ENCODE measurements around the gene INHA.

INHA gene

GRCh38 chr2:219553463-219553963 lies 18.6 kb upstream of the INHA start:
- H3K27ac ChIP-seq (ENCODE audit: low read length): no peak overlapping the region
- H3K27me3 ChIP-seq (ENCODE audit: control insufficient read depth, insufficient read depth, low read length): peaks cover 27% of the 10 kb centered on the region
- no peaks in the 10 kb centered on the region for H3K36me3 ChIP-seq (ENCODE audit: control insufficient read depth, low read depth, low read length)
- peak overlapping the region; percentile 82 for H3K4me3 ChIP-seq (ENCODE audit: low read length)
- no peaks in the 10 kb centered on the region for H3K9me3 ChIP-seq (ENCODE audit: control insufficient read depth, low read depth, low read length)
- H3K9ac ChIP-seq (ENCODE audit: low read length): no peak overlapping the region
- peaks cover 9% of the 10 kb centered on the region for H3K4me1 ChIP-seq (ENCODE audit: control insufficient read depth, low read depth, low read length)

DNA sequence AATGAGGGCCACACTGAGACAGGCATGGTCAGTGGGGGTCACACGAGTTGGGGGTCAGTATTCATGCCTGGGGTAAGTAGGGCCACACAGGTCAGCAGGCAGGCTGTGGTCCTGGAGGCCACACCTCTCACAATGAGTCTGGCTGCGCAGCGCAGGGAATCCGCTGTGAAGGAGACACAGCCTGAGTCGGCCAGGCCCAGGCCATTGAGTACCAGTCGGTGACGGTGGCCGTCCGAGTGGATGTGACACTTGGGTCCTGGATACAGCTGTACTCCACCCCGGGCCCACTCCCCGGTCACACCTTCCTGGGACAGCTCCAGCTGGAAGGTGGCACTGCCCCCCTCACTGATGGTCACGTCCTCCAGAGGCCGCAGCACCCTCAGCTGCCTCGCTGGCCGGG lies 17.8 kb upstream of the INHA start:
- H3K27me3 ChIP-seq (ENCODE audit: control insufficient read depth, insufficient read depth, low read length): peaks cover 27% of the 10 kb centered on the region
- H3K9ac ChIP-seq (ENCODE audit: low read length): no peak overlapping the region
- no peak overlapping the region for H3K27ac ChIP-seq (ENCODE audit: low read length)
- H3K9me3 ChIP-seq (ENCODE audit: control insufficient read depth, low read depth, low read length): no peaks in the 10 kb centered on the region
- H3K4me1 ChIP-seq (ENCODE audit: control insufficient read depth, low read depth, low read length): peaks cover 9% of the 10 kb centered on the region
- no peaks in the 10 kb centered on the region for H3K36me3 ChIP-seq (ENCODE audit: control insufficient read depth, low read depth, low read length)
- H3K4me3 ChIP-seq (ENCODE audit: low read length): no peak overlapping the region

GRCh38 chr2:219555956-219556355 lies 16.2 kb upstream of the INHA start:
- no peak overlapping the region for H3K9ac ChIP-seq (ENCODE audit: low read length)
- no peak overlapping the region for H3K4me3 ChIP-seq (ENCODE audit: low read length)
- peaks cover 16% of the 10 kb centered on the region for H3K4me1 ChIP-seq (ENCODE audit: control insufficient read depth, low read depth, low read length)
- no peak overlapping the region for H3K27ac ChIP-seq (ENCODE audit: low read length)
- no peaks in the 10 kb centered on the region for H3K9me3 ChIP-seq (ENCODE audit: control insufficient read depth, low read depth, low read length)
- no peaks in the 10 kb centered on the region for H3K36me3 ChIP-seq (ENCODE audit: control insufficient read depth, low read depth, low read length)
- H3K27me3 ChIP-seq (ENCODE audit: control insufficient read depth, insufficient read depth, low read length): peaks cover 20% of the 10 kb centered on the region

GRCh38 chr2:219556413-219556812 lies 15.7 kb upstream of the INHA start:
- no peak overlapping the region for H3K27ac ChIP-seq (ENCODE audit: low read length)
- no peaks in the 10 kb centered on the region for H3K36me3 ChIP-seq (ENCODE audit: control insufficient read depth, low read depth, low read length)
- no peaks in the 10 kb centered on the region for H3K9me3 ChIP-seq (ENCODE audit: control insufficient read depth, low read depth, low read length)
- H3K27me3 ChIP-seq (ENCODE audit: control insufficient read depth, insufficient read depth, low read length): peaks cover 16% of the 10 kb centered on the region
- no peak overlapping the region for H3K9ac ChIP-seq (ENCODE audit: low read length)
- peaks cover 17% of the 10 kb centered on the region for H3K4me1 ChIP-seq (ENCODE audit: control insufficient read depth, low read depth, low read length)
- no peak overlapping the region for H3K4me3 ChIP-seq (ENCODE audit: low read length)

GRCh38 chr2:219557320-219557719 lies 14.8 kb upstream of the INHA start:
- Histone ChIP-seq H3K9me3 (ENCODE audit: control insufficient read depth, low read depth, low read length) (no peaks in the 10 kb centered on the region), H3K27me3 (ENCODE audit: control insufficient read depth, insufficient read depth, low read length) (peaks cover 16% of the 10 kb centered on the region), H3K9ac (ENCODE audit: low read length) (no peak overlapping the region), H3K4me1 (ENCODE audit: control insufficient read depth, low read depth, low read length) (peaks cover 25% of the 10 kb centered on the region), H3K27ac (ENCODE audit: low read length) (no peak overlapping the region), H3K4me3 (ENCODE audit: low read length) (no peak overlapping the region), H3K36me3 (ENCODE audit: control insufficient read depth, low read depth, low read length) (no peaks in the 10 kb centered on the region)

GRCh38 chr2:219557791-219558785 lies 14.0 kb upstream of the INHA start:
- peaks cover 13% of the 10 kb centered on the region for H3K27me3 ChIP-seq (ENCODE audit: control insufficient read depth, insufficient read depth, low read length)
- peaks cover 24% of the 10 kb centered on the region for H3K4me1 ChIP-seq (ENCODE audit: control insufficient read depth, low read depth, low read length)
- H3K27ac ChIP-seq (ENCODE audit: low read length): no peak overlapping the region
- H3K9ac ChIP-seq (ENCODE audit: low read length): no peak overlapping the region
- no peaks in the 10 kb centered on the region for H3K36me3 ChIP-seq (ENCODE audit: control insufficient read depth, low read depth, low read length)
- H3K4me3 ChIP-seq (ENCODE audit: low read length): no peak overlapping the region
- no peaks in the 10 kb centered on the region for H3K9me3 ChIP-seq (ENCODE audit: control insufficient read depth, low read depth, low read length)

GRCh38 chr2:219559156-219559915 lies 12.8 kb upstream of the INHA start:
- Histone ChIP-seq H3K9me3 (ENCODE audit: control insufficient read depth, low read depth, low read length) (no peaks in the 10 kb centered on the region), H3K27me3 (ENCODE audit: control insufficient read depth, insufficient read depth, low read length) (peaks cover under 1% of the 10 kb centered on the region), H3K27ac (ENCODE audit: low read length) (no peak overlapping the region), H3K36me3 (ENCODE audit: control insufficient read depth, low read depth, low read length) (no peaks in the 10 kb centered on the region), H3K4me1 (ENCODE audit: control insufficient read depth, low read depth, low read length) (peaks cover 29% of the 10 kb centered on the region), H3K4me3 (ENCODE audit: low read length) (no peak overlapping the region), H3K9ac (ENCODE audit: low read length) (no peak overlapping the region)

DNA sequence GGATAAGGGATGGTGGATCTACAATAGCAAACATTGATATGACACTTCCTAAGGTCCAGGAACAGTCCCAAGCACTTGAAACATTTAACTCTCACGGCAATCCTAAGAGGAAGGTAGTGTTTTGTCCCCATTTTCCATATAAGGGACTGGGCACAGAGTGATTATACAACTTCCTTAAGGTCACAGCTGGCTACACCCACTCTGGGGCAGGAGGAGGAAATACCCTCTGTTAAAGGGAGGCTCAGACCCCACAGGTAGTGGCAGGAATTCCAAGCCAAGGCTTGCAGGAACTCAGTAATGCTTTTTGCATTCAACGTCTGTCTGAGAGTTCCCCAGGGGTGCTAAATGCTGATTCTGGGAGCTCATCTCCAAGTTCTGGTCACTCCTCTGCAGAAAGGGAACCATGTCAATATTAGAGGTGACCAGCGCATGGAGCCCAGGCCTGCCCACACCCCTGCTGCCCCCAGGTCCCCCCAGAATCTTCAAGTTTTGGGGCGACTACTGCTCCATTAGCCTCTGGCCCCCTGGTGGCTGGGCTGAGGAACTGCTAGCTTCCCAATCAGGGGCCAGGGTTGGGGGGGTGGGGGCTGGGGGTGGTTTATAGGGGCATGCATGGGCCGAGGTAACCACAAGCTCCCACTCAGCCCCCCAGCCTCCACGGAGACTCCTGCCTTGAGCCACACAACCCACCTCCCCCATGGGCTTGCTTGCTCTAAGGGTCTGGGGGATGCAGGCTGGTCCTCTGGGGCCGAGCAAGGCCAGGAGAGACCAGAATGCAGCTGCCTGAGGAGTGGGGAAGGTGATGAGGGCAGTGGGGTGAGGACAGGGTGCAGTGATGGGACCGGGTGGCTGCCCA lies 11.8 kb upstream of the INHA start:
- Histone ChIP-seq H3K36me3 (ENCODE audit: control insufficient read depth, low read depth, low read length) (no peaks in the 10 kb centered on the region), H3K27ac (ENCODE audit: low read length) (no peak overlapping the region), H3K27me3 (ENCODE audit: control insufficient read depth, insufficient read depth, low read length) (no peaks in the 10 kb centered on the region), H3K9me3 (ENCODE audit: control insufficient read depth, low read depth, low read length) (no peaks in the 10 kb centered on the region), H3K4me1 (ENCODE audit: control insufficient read depth, low read depth, low read length) (peaks cover 34% of the 10 kb centered on the region), H3K9ac (ENCODE audit: low read length) (no peak overlapping the region), H3K4me3 (ENCODE audit: low read length) (no peak overlapping the region)

- Histone ChIP-seq H3K9ac (ENCODE audit: low read length) (no peak overlapping the region), H3K27ac (ENCODE audit: low read length) (no peak overlapping the region), H3K27me3 (ENCODE audit: control insufficient read depth, insufficient read depth, low read length) (no peaks in the 10 kb centered on the region), H3K36me3 (ENCODE audit: control insufficient read depth, low read depth, low read length) (no peaks in the 10 kb centered on the region), H3K4me3 (ENCODE audit: low read length) (no peak overlapping the region), H3K4me1 (ENCODE audit: control insufficient read depth, low read depth, low read length) (peaks cover 39% of the 10 kb centered on the region), H3K9me3 (ENCODE audit: control insufficient read depth, low read depth, low read length) (no peaks in the 10 kb centered on the region)
Observed at GRCh38 chr2:219560893-219561178, 11.3 kb upstream of the INHA start.

DNA sequence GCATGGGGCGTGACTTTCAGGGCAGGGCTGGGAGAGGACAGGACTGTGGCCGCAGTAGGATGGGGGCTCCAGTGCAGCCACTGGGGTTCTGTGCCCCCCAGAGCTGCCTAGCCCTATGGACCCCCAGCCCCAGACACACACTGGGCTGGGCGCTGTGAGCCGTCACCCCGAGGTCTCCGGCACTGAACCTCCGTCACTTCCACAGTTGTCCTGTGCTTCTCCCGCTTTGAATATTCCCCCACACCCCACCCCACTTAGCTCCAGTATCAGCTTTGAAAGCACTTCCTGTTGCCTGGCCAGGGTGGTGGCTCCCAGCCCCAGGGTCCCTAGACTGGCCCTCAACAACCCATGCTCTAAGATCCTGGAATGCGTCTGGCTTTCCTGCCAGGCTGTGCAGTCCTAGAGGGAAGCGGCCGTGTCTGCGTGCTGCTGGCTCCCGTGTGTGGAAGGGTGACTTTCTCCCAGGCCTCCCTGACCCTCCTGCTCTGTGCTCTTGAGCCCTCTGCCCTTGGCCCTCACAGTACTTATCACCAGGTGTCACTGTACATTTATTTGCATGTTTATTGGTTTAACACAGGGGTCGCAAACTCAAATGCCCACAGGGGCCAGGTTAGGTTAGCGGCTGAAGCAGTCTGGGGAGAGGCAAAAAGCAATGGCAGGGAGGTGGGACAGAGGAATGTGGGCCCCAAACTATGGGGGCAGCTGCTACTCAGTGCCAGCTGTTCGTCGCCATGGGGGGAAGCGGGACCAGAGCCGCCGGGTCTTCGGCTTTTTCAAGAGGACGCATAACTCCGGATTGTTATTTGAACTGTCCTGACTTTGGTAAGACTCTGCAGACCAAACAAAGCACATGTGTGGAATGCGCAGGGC lies 10.7 kb upstream of the INHA start:
- H3K4me1 ChIP-seq (ENCODE audit: control insufficient read depth, low read depth, low read length): peaks cover 44% of the 10 kb centered on the region

More for the DNA sequence above, 10.7 kb upstream of the INHA start:
- Histone ChIP-seq H3K9ac (ENCODE audit: low read length) (no peak overlapping the region), H3K9me3 (ENCODE audit: control insufficient read depth, low read depth, low read length) (no peaks in the 10 kb centered on the region), H3K4me3 (ENCODE audit: low read length) (no peak overlapping the region), H3K27me3 (ENCODE audit: control insufficient read depth, insufficient read depth, low read length) (no peaks in the 10 kb centered on the region), H3K36me3 (ENCODE audit: control insufficient read depth, low read depth, low read length) (no peaks in the 10 kb centered on the region), H3K27ac (ENCODE audit: low read length) (no peak overlapping the region)

Data from iPS-18a (cell line).